ENCODE data around the gene CTTNBP2NL.
A peak's percentile ranks its signal among the peaks of the same experiment; 100 is the strongest.

Gene CTTNBP2NL

GRCh38 chr1:112509005-112509659, 113.1 kb downstream of the CTTNBP2NL start:
- Mint-ChIP-seq H3K9me3 (no peaks in the 10 kb centered on the region), H3K36me3 (ENCODE audit: low read depth) (no peaks in the 10 kb centered on the region), H3K4me1 (peaks cover 16% of the 10 kb centered on the region), H3K27me3 (ENCODE audit: low read depth, poor library complexity) (peaks cover 94% of the 10 kb centered on the region), H3K4me3 (peak overlapping the region; percentile 62), H3K27ac (no peak overlapping the region)
- peak; percentile 41 for DNase-seq
- TF ChIP-seq CTCF (IDR thresholded peaks at IDR 0.05) = no peak

GRCh38 chr1:112509660-112510178, 113.7 kb downstream of the CTTNBP2NL start:
- H3K36me3 Mint-ChIP-seq (ENCODE audit: low read depth) = no peaks in the 10 kb centered on the region
- no peak overlapping the region for H3K27ac Mint-ChIP-seq
- DNase-seq = no peak
- H3K4me3 Mint-ChIP-seq = peak overlapping the region; percentile 62
- H3K4me1 Mint-ChIP-seq = peaks cover 10% of the 10 kb centered on the region
- H3K9me3 Mint-ChIP-seq = no peaks in the 10 kb centered on the region
- no peak for TF ChIP-seq CTCF (IDR thresholded peaks at IDR 0.05)
- peaks cover 93% of the 10 kb centered on the region for H3K27me3 Mint-ChIP-seq (ENCODE audit: low read depth, poor library complexity)

GRCh38 chr1:112510340-112510739, 114.3 kb downstream of the CTTNBP2NL start:
- no peak for DNase-seq
- H3K4me1 Mint-ChIP-seq = peaks cover 9% of the 10 kb centered on the region
- no peaks in the 10 kb centered on the region for H3K9me3 Mint-ChIP-seq
- peak overlapping the region; percentile 43 for H3K4me3 Mint-ChIP-seq
- no peak for TF ChIP-seq CTCF (IDR thresholded peaks at IDR 0.05)
- peaks cover 87% of the 10 kb centered on the region for H3K27me3 Mint-ChIP-seq (ENCODE audit: low read depth, poor library complexity)
- no peaks in the 10 kb centered on the region for H3K36me3 Mint-ChIP-seq (ENCODE audit: low read depth)
- no peak overlapping the region for H3K27ac Mint-ChIP-seq

All from nephron progenitor cell (in vitro differentiated cells).